NCI-H1105 (cell line): ENCODE data around the gene BAG1.

Experiments used
- DNase-seq: peaks from one replicate; lab custom pipeline; 2025; lab: John Stamatoyannopoulos, UW

The BAG1 gene

GRCh38 chr9:33273972-33274328 is 9.4 kb upstream of the BAG1 start:
- DNase-seq = no peak

GRCh38 chr9:33273266-33273971 is 8.9 kb upstream of the BAG1 start:
- DNase-seq = no peak

GRCh38 chr9:33272061-33272460 is 7.6 kb upstream of the BAG1 start:
- no peak for DNase-seq

GRCh38 chr9:33270146-33270545 is 5.6 kb upstream of the BAG1 start:
- DNase-seq = no peak

GRCh38 chr9:33267151-33267767 is 2.8 kb upstream of the BAG1 start:
- no peak for DNase-seq

GRCh38 chr9:33265211-33265865 is 830 bp upstream of the BAG1 start:
- DNase-seq = no peak

GRCh38 chr9:33264003-33264472 is 470 bp downstream of the BAG1 start:
- DNase-seq = no peak

GRCh38 chr9:33263131-33264002 is 1.1 kb downstream of the BAG1 start:
- DNase-seq = no peak

- DNase-seq = no peak
Measured at GRCh38 chr9:33260372-33260771, 4.1 kb downstream of the BAG1 start.

GRCh38 chr9:33257276-33257675 is 7.2 kb downstream of the BAG1 start:
- no peak for DNase-seq

- no peak for DNase-seq
Measured at GRCh38 chr9:33256236-33256635, 8.3 kb downstream of the BAG1 start.

- DNase-seq = no peak
Measured at GRCh38 chr9:33255471-33255870, 9.0 kb downstream of the BAG1 start.

GRCh38 chr9:33255014-33255413 is 9.5 kb downstream of the BAG1 start:
- no peak for DNase-seq

GRCh38 chr9:33254211-33254610 is 10.3 kb downstream of the BAG1 start:
- no peak for DNase-seq

- no peak for DNase-seq
Measured at GRCh38 chr9:33250458-33250995, 14.0 kb downstream of the BAG1 start.

- no peak for DNase-seq
Measured at GRCh38 chr9:33249983-33250382, 14.5 kb downstream of the BAG1 start.

GRCh38 chr9:33249087-33249658 is 15.3 kb downstream of the BAG1 start:
- DNase-seq = no peak

GRCh38 chr9:33248606-33249005 is 15.9 kb downstream of the BAG1 start:
- no peak for DNase-seq

GRCh38 chr9:33246269-33246860 is 18.1 kb downstream of the BAG1 start:
- DNase-seq = no peak

- no peak for DNase-seq
Measured at GRCh38 chr9:33245341-33245740, 19.2 kb downstream of the BAG1 start.

- no peak for DNase-seq
Measured at GRCh38 chr9:33244137-33244784, 20.2 kb downstream of the BAG1 start.
